K562 (cell line): ENCODE measurements around the gene DDRGK1. TPM values are rescaled to one million over a fixed set of nuclear protein-coding genes. Genes with fewer than 3 reads are reported as not detected.

Source experiments
- CBFB ChIP-seq: sonication (generic); formaldehyde crosslinking; IDR thresholded peaks from 2 replicates; pipeline ENCODE4 v1.4.0; 2020; ENCODE audit warnings: mild to moderate bottlenecking, missing genetic modification reagents
- EWSR1 ChIP-seq: fragments of 450-650 bp; IDR thresholded peaks from 2 replicates; pipeline ENCODE4 v1.6.1; 2018; ENCODE audit warnings: borderline replicate concordance, mild to moderate bottlenecking, low read depth, moderate library complexity; ENCODE audit not compliant: partially characterized antibody
- MAZ ChIP-seq, 2 experiments: fragments of 450-650 bp in 1 of 2; sonication (generic) in 1 of 2; formaldehyde crosslinking; IDR thresholded peaks in 1 of 2; conservative IDR thresholded peaks in 1 of 2; 2 replicates each; pipeline versions ENCODE4 v1.4.0 to v1.5.0; 2020; ENCODE audit warnings: mild to moderate bottlenecking in 1 of 2, missing genetic modification reagents in 1 of 2
- MEIS2 ChIP-seq: fragments of 450-650 bp; IDR thresholded peaks from 2 replicates; pipeline ENCODE4 v1.6.1; 2014; ENCODE audit warnings: mild to moderate bottlenecking; ENCODE audit not compliant: partially characterized antibody
- PHTF2 ChIP-seq: fragments of 250-450 bp; sonication (Bioruptor Pico); IDR thresholded peaks from 2 replicates; pipeline ENCODE4 v1.5.0; 2021; ENCODE audit warnings: mild to moderate bottlenecking
- POLR2G ChIP-seq: fragments of 200-400 bp; formaldehyde crosslinking; IDR thresholded peaks from 2 replicates; pipeline ENCODE4 v1.6.1; 2017; ENCODE audit warnings: low read depth, mild to moderate bottlenecking, antibody characterized with exemption, low read length, moderate library complexity
- RBBP5 ChIP-seq: fragments of 200-600 bp; sonication (generic); IDR thresholded peaks from 2 replicates; pipeline ENCODE4 v1.6.1; 2012; ENCODE audit warnings: borderline replicate concordance, mild to moderate bottlenecking, low read length, control low read depth, inconsistent platforms; ENCODE audit not compliant: insufficient read depth, poor library complexity, severe bottlenecking
- RERE ChIP-seq: sonication (generic); formaldehyde crosslinking; IDR thresholded peaks from 2 replicates; pipeline ENCODE4 v1.8.0; 2023; ENCODE audit warnings: missing genetic modification reagents, mild to moderate bottlenecking, borderline replicate concordance
- ZNF76 ChIP-seq: fragments of 250-450 bp; sonication (Bioruptor Pico); IDR thresholded peaks from 2 replicates; pipeline ENCODE4 v1.4.0; 2020; ENCODE audit warnings: mild to moderate bottlenecking, moderate library complexity, borderline replicate concordance
- polyA plus RNA-seq, 8 experiments: library from polyadenylated mRNA; depleted of rRNA in 4 of 8; stranded (reverse) in 5 of 8; unstranded in 3 of 8; fragments of >200 nt; fragmentation: Nextera tagmentation in 2 of 8; fragmentation: Illumina TruSeq in 1 of 8; extraction: Ambion mirVana in 2 of 8; extraction: Trizol in 1 of 8; gene quantifications; 2 replicates each; pipeline versions ENCODE4 v1.2.1 to v1.2.3, GENCODE V29; 2011 to 2014; ENCODE audit warnings: inconsistent platforms in 1 of 8, missing spikeins in 1 of 8
- total RNA-seq, 7 experiments: library from RNA; depleted of rRNA in 6 of 7; stranded (reverse); fragments of >200 nt in 6 of 7; fragmentation: Illumina TruSeq in 2 of 7; extraction: Trizol in 2 of 7; gene quantifications; 2 replicates each; pipeline versions ENCODE4 v1.2.1 to v1.2.3, GENCODE V29; 2011 to 2021; ENCODE audit warnings: low replicate concordance in 1 of 7
- TF ChIP-seq, protein P1 (sequence below): sonication (generic); formaldehyde crosslinking; IDR thresholded peaks from 2 replicates; pipeline ENCODE4 v1.8.0; 2022; ENCODE audit warnings: mild to moderate bottlenecking, missing genetic modification reagents, borderline replicate concordance
- TF ChIP-seq, protein P2 (sequence below): sonication (generic); formaldehyde crosslinking; IDR thresholded peaks from 2 replicates; pipeline ENCODE4 v1.8.0; 2022; ENCODE audit warnings: missing genetic modification reagents, mild to moderate bottlenecking, moderate library complexity, borderline replicate concordance

DDRGK1 gene
- total and polyA plus RNA-seq, 9 of the 15 experiments (the other 6 are each of a cell fraction or from before 2014, with no cell fraction given), result 2.3 to 54.4 (median 29.1) TPM

GRCh38 chr20:3204124-3204794 lies at the start of gene DDRGK1 (continued):
- TF ChIP-seq, protein P1, sequence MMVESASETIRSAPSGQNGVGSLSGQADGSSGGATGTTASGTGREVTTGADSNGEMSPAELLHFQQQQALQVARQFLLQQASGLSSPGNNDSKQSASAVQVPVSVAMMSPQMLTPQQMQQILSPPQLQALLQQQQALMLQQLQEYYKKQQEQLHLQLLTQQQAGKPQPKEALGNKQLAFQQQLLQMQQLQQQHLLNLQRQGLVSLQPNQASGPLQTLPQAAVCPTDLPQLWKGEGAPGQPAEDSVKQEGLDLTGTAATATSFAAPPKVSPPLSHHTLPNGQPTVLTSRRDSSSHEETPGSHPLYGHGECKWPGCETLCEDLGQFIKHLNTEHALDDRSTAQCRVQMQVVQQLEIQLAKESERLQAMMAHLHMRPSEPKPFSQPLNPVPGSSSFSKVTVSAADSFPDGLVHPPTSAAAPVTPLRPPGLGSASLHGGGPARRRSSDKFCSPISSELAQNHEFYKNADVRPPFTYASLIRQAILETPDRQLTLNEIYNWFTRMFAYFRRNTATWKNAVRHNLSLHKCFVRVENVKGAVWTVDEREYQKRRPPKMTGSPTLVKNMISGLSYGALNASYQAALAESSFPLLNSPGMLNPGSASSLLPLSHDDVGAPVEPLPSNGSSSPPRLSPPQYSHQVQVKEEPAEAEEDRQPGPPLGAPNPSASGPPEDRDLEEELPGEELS (CRISPR knock-in tag), result no peak
- TF ChIP-seq ZNF76 (CRISPR knock-in tag) (no peak), MAZ (CRISPR knock-in tag; conservative IDR thresholded peaks at IDR 0.05 in 1 of 2, IDR thresholded peaks at IDR 0.05 in 1 of 2) (peak in 1 of 2 experiments; percentile 46; a peak in 1 of 4 replicates), RBBP5 (peak; percentile 76), CBFB (CRISPR knock-in tag) (no peak), RERE (CRISPR knock-in tag) (no peak), MEIS2 (peak; percentile 97), PHTF2 (CRISPR knock-in tag) (no peak), POLR2G (peak; percentile 86), EWSR1 (no peak)
- TF ChIP-seq, protein P2, sequence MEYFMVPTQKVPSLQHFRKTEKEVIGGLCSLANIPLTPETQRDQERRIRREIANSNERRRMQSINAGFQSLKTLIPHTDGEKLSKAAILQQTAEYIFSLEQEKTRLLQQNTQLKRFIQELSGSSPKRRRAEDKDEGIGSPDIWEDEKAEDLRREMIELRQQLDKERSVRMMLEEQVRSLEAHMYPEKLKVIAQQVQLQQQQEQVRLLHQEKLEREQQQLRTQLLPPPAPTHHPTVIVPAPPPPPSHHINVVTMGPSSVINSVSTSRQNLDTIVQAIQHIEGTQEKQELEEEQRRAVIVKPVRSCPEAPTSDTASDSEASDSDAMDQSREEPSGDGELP, result peak; percentile 45
